CD4-positive, alpha-beta T cell (primary cell): ENCODE data around the gene MYBPHL. TPM values are rescaled to one million over a fixed set of nuclear protein-coding genes. Genes with fewer than 3 reads are reported as not detected.

Experiments used
- ATAC-seq: fragments of 200-7000 bp; cut with Tn5 transposase; one replicate; pipeline ENCODE4 v1.10.0; 2022; ENCODE audit warnings: mild to moderate bottlenecking; ENCODE audit not compliant: poor library complexity
- CTCF ChIA-PET: fragments of 350-600 bp; sonication (Branson Sonifier 250); formaldehyde crosslinking; loops from one replicate; lab custom pipeline; 2021; ENCODE audit warnings: antibody characterized with exemption, inconsistent platforms; lab: Charles Lee
- POLR2A ChIA-PET: fragments of 350-600 bp; sonication (Branson Sonifier 250); formaldehyde crosslinking; loops from one replicate; lab custom pipeline; 2021; ENCODE audit warnings: antibody characterized with exemption, inconsistent platforms; lab: Charles Lee
- DNase-seq, 14 experiments: peaks; one replicate each; pipeline ENCODE4 v3.0.0-alpha.2; 2013 to 2020; ENCODE audit warnings: mixed read lengths in 2 of 14
- H3K27ac ChIP-seq, 2 donors: one replicate each; pipeline versions ENCODE4 v1.5.1 to v1.7.0; 2013; ENCODE audit warnings: low read length in 2 of 2, low read depth in 1 of 2, mild to moderate bottlenecking in 1 of 2
- H3K27me3 ChIP-seq, 2 experiments: 1 replicate in 1 of 2; 2 replicates in 1 of 2; pipeline versions ENCODE4 v1.6.1 to v1.7.0; 2013; ENCODE audit warnings: low read length in 2 of 2, control low read depth in 1 of 2, mild to moderate bottlenecking in 1 of 2, moderate library complexity in 1 of 2; ENCODE audit not compliant: insufficient read depth in 2 of 2, control insufficient read depth in 1 of 2
- H3K36me3 ChIP-seq: one replicate; pipeline ENCODE4 v1.6.1; 2013; ENCODE audit warnings: low read length, control low read depth; ENCODE audit not compliant: insufficient read depth
- H3K4me1 ChIP-seq: one replicate; pipeline ENCODE4 v1.6.1; 2013; ENCODE audit warnings: low read length, control low read depth; ENCODE audit not compliant: insufficient read depth
- H3K4me3 ChIP-seq: one replicate; pipeline ENCODE4 v1.5.1; 2013; ENCODE audit warnings: mild to moderate bottlenecking, low read length, moderate library complexity
- H3K9me3 ChIP-seq, 2 experiments: 1 replicate in 1 of 2; 2 replicates in 1 of 2; pipeline versions ENCODE4 v1.6.1 to v1.7.0; 2013; ENCODE audit warnings: low read length in 2 of 2, mild to moderate bottlenecking in 2 of 2, control low read depth in 1 of 2, moderate library complexity in 1 of 2; ENCODE audit not compliant: control insufficient read depth in 1 of 2, insufficient read depth in 1 of 2
- H3K27ac Mint-ChIP-seq: one replicate; pipeline ENCODE4 v1.8.0; 2020; ENCODE audit warnings: mixed read lengths
- H3K27me3 Mint-ChIP-seq: one replicate; pipeline ENCODE4 v1.8.0; 2021; ENCODE audit warnings: mixed read lengths
- H3K36me3 Mint-ChIP-seq: one replicate; pipeline ENCODE4 v1.8.0; 2021; ENCODE audit warnings: low read depth, mixed read lengths
- H3K4me1 Mint-ChIP-seq: one replicate; pipeline ENCODE4 v1.8.0; 2021; ENCODE audit warnings: low read depth, mixed read lengths
- H3K4me3 Mint-ChIP-seq: one replicate; pipeline ENCODE4 v1.8.0; 2020; ENCODE audit warnings: mild to moderate bottlenecking, mixed read lengths
- H3K9me3 Mint-ChIP-seq: one replicate; pipeline ENCODE4 v1.8.0; 2020; ENCODE audit warnings: mixed read lengths
- CTCF ChIP-seq: fragments of 200-600 bp; IDR thresholded peaks from one replicate; pipeline ENCODE4 v1.8.0; 2022; ENCODE audit warnings: antibody characterized with exemption, mild to moderate bottlenecking
- intact Hi-C, 2 experiments: fragments of 100-400 bp; cut with DNase I in 1 of 2; cut with micrococcal nuclease in 1 of 2; formaldehyde crosslinking; loops; one replicate each; pipeline versions ENCODE4 v1.15.1 to v1.9.0; 2023 to 2025; cut with DNase I, micrococcal nuclease
- total RNA-seq, 174 experiments: library from RNA in 2 of 174; stranded (reverse) in 2 of 174; gene quantifications; one replicate each; pipeline ENCODE4 v1.2.3 and lab custom pipeline; 2021 to 2026

The MYBPHL gene
- total RNA-seq, 2 experiments from 2014 or later, result not detected

- H3K4me3 ChIP-seq, result no peak overlapping the region
- H3K27ac ChIP-seq, result no peak overlapping the region
- H3K27me3 ChIP-seq, result no peaks in the 10 kb centered on the region
- Mint-ChIP-seq H3K4me3 (no peak overlapping the region), H3K4me1 (peaks cover 7% of the 10 kb centered on the region), H3K36me3 (no peaks in the 10 kb centered on the region), H3K27ac (no peak overlapping the region), H3K27me3 (no peaks in the 10 kb centered on the region), H3K9me3 (no peaks in the 10 kb centered on the region)
- no peaks in the 10 kb centered on the region for H3K36me3 ChIP-seq
- no peaks in the 10 kb centered on the region for H3K9me3 ChIP-seq
- CTCF ChIA-PET, result no interaction called here
- intact Hi-C loops, result no loop called here
- no peak for TF ChIP-seq CTCF
- H3K4me1 ChIP-seq, result peaks cover 5% of the 10 kb centered on the region
- ATAC-seq (no peak), DNase-seq (no peak)
- POLR2A ChIA-PET, result no interaction called here
These were observed 49.0 kb downstream of the MYBPHL start for GRCh38 chr1:109257682-109258421.

- Mint-ChIP-seq H3K9me3 (no peaks in the 10 kb centered on the region), H3K36me3 (no peaks in the 10 kb centered on the region), H3K4me1 (peaks cover 7% of the 10 kb centered on the region), H3K27me3 (no peaks in the 10 kb centered on the region), H3K4me3 (no peak overlapping the region), H3K27ac (no peak overlapping the region)
- Histone ChIP-seq H3K4me1 (peaks cover 5% of the 10 kb centered on the region), H3K9me3 (no peaks in the 10 kb centered on the region), H3K27me3 (peaks cover 0 to 3% of the 10 kb centered on the region in 2 experiments), H3K27ac (no peak overlapping the region), H3K36me3 (no peaks in the 10 kb centered on the region), H3K4me3 (no peak overlapping the region)
- ChIA-PET CTCF (no interaction called here), POLR2A (interaction anchor here (0.7 kb wide), 1 partner anchor 26 kb away, joined by 3 read pairs; the partner anchor contains the start of gene PSRC1)
- intact Hi-C loops, result no loop called here
- ATAC-seq (no peak), DNase-seq (no peak)
- TF ChIP-seq CTCF, result no peak
These were observed 49.7 kb downstream of the MYBPHL start for GRCh38 chr1:109256971-109257681.

GRCh38 chr1:109256085-109256484 is 50.7 kb downstream of the MYBPHL start:
- no peak overlapping the region for H3K27ac Mint-ChIP-seq
- no peaks in the 10 kb centered on the region for H3K27me3 Mint-ChIP-seq
- H3K4me1 Mint-ChIP-seq, result peaks cover 13% of the 10 kb centered on the region
- H3K27me3 ChIP-seq, result peaks cover 0 to 3% of the 10 kb centered on the region in 2 experiments
- no peak overlapping the region for H3K4me3 Mint-ChIP-seq
- no peak for ATAC-seq
- H3K36me3 ChIP-seq, result no peaks in the 10 kb centered on the region
- no peak overlapping the region for H3K4me3 ChIP-seq
- no peaks in the 10 kb centered on the region for H3K9me3 Mint-ChIP-seq
- H3K36me3 Mint-ChIP-seq, result no peaks in the 10 kb centered on the region
- no peak overlapping the region for H3K27ac ChIP-seq
- no peak for TF ChIP-seq CTCF
- intact Hi-C loops, result no loop called here
- DNase-seq, result no peak
- H3K9me3 ChIP-seq, result no peaks in the 10 kb centered on the region
- ChIA-PET CTCF (interaction anchor here (1.9 kb wide), 1 partner anchor 21 kb away, joined by 5 read pairs; no protein-coding TSS in a partner anchor), POLR2A (no interaction called here)
- peaks cover 5% of the 10 kb centered on the region for H3K4me1 ChIP-seq
